GM19324 (cell line): ENCODE results near the gene PDCD10.

Source experiments
- ATAC-seq: cut with Tn5 transposase; IDR thresholded peaks from one replicate; pipeline ENCODE4 v1.9.1; 2021; ENCODE audit warnings: mild to moderate bottlenecking, moderate library complexity; ENCODE audit not compliant: unreplicated experiment, low FRiP score

Gene PDCD10

DNA sequence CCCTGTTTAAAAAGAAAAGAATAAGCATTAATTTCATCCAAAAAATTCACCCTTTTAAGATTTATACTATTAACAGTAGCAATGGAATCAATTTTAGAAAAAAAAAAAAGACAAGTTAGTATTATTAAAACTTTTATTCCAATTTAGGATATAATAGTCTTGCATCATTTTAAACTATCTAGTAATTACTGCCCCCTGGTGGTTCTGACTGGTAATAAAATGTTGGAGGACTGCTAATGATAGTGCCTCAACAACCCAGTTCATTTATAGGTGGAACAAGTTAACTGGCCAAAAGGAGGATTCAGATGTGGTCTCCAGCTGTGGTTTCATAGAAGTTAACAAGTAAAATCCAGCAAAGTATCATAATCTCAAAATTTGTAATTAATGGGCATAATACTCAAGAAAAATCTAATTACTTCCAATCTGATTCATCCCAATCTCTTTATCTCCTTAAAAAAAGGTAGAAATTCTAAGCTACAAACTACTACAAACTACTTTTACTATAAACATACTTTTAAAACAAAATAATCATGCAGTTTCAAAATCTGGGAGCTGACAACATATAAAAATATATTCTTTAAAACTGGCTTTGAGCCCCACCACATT lies 50.2 kb downstream of the PDCD10 start:
- peak; percentile 75 for ATAC-seq

GRCh38 chr3:167679526-167679925 lies 55.2 kb downstream of the PDCD10 start:
- ATAC-seq = no peak

GRCh38 chr3:167675848-167676247 lies 58.8 kb downstream of the PDCD10 start:
- no peak for ATAC-seq

GRCh38 chr3:167673221-167673620 lies 61.5 kb downstream of the PDCD10 start:
- ATAC-seq = no peak

GRCh38 chr3:167671878-167672427 lies 62.7 kb downstream of the PDCD10 start:
- no peak for ATAC-seq

DNA sequence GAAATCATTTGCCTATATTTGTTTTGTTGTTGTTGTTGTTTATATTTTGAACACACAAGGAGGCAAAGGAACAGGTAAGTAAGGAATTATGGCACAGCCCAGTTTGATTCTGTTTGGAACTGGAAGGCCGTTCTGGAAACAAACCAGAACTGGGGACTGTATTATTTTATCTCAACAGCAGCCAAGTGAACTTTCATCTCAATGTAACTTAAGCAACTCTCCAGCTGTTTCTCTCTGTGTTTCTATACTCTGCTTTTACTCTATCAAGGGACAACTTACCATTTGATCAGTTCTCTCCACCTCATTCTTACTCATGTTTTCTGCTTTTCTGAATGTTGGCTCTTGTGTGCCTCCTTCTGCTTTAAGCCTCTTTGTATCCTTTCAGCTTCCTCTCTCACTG lies 65.0 kb downstream of the PDCD10 start:
- no peak for ATAC-seq

DNA sequence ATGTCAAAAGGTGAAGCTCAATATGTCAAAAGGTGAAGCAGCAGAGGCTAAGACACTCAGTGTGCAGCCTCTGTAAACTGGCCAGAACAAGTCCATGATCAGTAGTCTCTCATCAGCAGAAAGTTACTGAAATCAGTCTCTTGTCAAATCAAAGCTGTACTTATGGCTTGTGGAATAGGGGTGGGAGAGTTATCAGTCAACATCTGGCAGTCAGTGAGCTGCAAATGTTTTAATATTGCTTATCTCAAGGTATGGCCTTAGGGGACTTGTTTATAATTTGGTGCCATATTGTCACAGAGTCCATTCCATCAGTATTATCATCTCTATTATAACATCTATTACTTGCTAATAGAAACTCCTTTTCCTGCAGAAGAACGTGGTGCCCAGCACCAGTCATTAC lies 66.0 kb downstream of the PDCD10 start:
- no peak for ATAC-seq

DNA sequence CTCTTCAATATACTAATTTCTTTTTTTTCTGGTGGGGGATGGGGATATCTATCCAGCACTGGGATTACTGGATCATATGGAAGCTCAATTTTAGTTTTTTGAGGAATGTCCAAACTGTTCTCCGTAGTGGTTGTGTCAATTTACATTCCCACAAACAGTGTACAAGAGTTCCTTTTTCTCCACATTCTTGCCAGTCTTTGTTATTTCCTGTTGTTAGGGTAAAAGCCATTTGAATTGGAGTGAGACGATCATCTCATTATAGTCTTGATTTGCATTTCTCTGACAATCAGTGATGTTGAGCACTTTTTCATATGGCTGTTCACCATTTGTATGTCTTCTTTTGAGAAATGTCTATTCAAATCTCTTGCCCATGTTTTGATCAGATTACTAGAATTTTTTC lies 68.1 kb downstream of the PDCD10 start:
- ATAC-seq = no peak

DNA sequence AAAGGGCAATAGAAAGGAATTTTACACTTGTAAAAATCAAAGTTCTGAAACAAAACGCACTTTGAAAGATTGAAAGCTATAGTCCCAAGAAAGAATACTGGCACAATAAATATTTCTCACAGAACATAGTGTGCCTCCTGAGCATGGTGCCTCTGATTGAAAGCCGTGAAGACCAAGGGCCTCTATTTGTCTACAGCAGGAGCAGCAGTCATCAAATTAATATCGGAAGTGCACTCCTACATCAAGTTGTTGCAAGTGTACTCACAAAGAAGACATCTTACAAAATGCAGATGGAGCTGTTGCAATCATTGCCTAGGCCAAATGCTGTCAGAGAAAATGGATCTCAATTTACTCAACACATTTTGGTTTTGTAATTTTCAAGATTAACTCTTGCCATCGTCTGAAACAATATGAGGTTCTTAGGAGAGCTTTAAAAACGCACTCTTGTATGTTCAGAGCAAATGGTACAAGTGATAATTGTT lies 71.7 kb downstream of the PDCD10 start:
- no peak for ATAC-seq

DNA sequence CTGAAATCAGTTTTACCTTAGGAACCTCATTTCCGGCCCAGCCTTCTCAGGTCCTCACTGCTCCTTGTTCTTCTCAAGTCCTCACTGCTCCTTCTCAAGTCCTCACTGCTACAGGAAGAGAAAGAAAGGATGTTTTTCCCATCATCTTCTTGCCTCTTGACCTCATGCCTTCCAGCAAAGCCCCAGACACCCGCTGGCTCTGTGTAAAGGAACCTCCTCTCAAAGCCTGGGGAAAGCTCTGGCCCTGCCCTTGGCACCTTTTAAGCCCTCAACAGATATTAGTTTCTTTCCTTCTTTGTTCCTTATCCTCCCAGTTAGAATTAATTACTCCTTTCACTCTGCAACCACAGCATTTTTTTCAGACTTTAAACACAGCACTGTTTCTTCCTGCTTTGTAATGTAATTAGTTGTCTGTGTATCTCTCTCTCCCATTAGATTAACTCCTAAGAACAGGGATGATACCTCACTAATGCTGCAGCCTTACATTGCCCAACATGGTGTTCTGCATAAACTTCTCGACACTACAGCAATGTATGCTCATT lies 76.9 kb downstream of the PDCD10 start:
- ATAC-seq = no peak

DNA sequence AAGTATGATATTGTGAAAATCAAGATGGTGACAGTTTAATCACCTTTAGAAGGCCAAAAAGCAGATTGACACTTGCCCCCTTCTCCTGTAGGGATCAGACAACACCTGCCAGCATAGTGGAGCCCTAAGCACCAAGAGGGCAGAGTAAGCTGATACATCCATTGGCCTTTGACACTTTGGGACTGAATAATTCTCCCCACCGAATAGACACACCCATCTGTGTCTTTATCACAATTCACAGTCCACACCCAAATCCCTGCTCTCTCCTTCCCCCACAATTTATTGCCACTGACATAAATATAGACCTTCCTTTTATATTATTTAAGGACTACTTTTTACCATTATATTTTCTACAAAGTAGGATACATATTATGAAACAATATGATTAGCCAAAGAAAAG lies 77.9 kb downstream of the PDCD10 start:
- ATAC-seq = no peak

GRCh38 chr3:167653760-167654159 lies 80.9 kb downstream of the PDCD10 start, which contains the start of gene WDR49:
WDR49 (minus strand) TSS chr3:167653942; CDS start chr3:167653425, 517 bp downstream.
- no peak for ATAC-seq

DNA sequence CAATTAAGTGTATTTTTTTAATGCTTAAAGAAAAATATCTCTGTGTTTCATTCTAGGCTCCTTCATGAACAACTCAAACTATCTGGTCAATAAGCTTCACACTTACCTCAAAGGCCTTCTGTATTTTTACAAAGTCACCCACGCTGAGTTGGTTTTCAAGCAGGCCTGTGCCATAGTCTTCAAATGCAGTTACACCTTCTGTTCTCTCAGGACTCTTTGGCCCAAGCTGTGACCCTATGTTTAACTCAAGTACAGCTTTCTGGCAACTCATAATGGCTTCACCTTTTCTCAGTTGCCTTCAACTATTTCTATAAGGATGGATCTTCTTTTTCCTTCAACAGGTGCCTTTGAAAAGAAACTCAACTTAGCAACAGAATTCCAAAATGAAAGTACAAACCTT lies 81.5 kb downstream of the PDCD10 start:
- no peak for ATAC-seq

DNA sequence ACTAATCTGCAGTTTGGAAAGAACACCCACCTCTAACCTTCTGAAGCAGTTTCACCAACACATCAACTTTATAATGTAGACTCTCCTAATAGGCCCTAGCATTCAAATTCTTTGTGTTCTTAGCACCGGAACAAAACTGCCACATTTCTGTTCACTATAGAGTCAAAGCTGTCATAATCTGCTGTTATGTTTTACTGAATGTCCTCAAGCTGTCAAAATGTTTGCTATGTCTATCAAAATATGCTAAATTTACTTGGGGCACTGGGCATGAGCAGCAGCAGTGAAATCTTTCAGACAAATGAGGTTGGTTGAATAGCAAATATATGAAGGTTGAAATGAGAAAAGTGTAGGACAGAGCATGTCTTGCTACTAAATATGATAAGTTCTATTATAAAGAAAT lies 82.9 kb downstream of the PDCD10 start:
- no peak for ATAC-seq

- ATAC-seq = no peak
Measured at GRCh38 chr3:167650459-167650858, 84.2 kb downstream of the PDCD10 start.

GRCh38 chr3:167649746-167650145 lies 84.9 kb downstream of the PDCD10 start:
- ATAC-seq = no peak

DNA sequence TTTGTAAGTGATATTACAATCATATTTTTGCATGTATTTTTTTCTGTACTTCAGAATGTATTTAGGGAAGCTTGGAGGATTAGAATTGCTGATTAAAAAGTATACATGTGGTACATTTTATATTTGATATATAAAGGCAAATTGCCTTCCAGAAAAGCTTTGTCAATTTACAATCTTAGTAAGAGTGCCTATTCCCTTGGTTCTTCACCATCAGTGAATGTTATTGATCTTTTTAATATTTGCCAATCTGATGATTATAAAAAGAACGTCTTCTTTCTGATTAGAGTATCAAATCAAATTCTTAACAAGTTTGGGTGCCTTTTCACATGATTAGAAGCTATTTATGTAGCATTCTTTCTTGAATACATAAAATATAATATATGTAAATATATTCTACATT lies 90.1 kb downstream of the PDCD10 start:
- ATAC-seq = no peak
